GM19099 (cell line): Measurements from ENCODE around the gene ACOT12.

Source experiments
- POLR2A ChIP-seq: IDR thresholded peaks from 3 replicates; pipeline ENCODE4 v1.6.1; 2011; ENCODE audit warnings: low read depth; ENCODE audit not compliant: insufficient read length; ENCODE audit errors: extremely low read depth

The ACOT12 gene

GRCh38 chr5:81393783-81394718 is at the start of gene ACOT12:
Gene ACOT12 (minus strand): TSS chr5:81394134. CDS start chr5:81394114, 20 bp downstream.
- TF ChIP-seq POLR2A, result no peak

GRCh38 chr5:81435023-81435422 is 41.1 kb upstream of the ACOT12 start:
- TF ChIP-seq POLR2A, result no peak

GRCh38 chr5:81429985-81430384 is 36.1 kb upstream of the ACOT12 start:
- TF ChIP-seq POLR2A, result no peak

DNA sequence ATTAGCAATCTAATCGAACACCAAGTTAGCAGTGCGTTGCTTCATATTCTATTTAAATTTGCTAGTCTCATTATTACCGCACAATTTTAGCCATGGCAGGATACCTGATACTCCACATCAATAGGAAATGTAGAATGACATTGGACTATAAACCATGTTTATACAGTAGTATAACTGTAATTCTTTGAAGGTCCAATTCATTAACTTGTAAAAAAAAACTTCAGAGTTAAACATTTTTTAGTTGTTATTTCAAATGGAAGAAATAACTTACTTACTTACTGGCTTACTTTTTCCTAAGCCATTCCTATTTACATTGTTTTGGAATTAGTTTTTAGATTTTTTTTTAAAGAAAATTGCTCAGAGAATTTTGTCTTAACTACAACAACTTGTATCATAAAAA is 35.4 kb upstream of the ACOT12 start:
- no peak for TF ChIP-seq POLR2A

- no peak for TF ChIP-seq POLR2A
These were observed 34.9 kb upstream of the ACOT12 start for GRCh38 chr5:81428861-81429260.

DNA sequence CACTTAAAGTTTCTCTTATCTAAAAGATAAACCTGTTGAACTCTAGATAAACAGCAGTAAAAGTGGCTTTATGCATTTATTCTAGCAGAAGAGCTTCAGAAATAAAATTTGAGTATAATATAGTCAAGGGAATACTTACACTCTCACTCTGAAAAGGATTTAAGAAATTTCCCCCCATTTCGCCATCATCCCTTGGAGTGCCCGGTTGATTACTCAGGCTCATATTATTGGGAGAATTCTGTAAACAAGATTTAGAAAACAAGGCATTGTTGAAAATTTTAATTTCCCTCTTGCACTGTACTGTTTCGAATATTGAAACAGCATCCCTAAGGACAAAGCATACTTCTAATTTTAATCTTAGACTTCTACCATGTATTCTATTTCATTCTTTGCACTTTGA is 34.5 kb upstream of the ACOT12 start:
- TF ChIP-seq POLR2A, result no peak

- TF ChIP-seq POLR2A, result no peak
These were observed 33.6 kb upstream of the ACOT12 start for GRCh38 chr5:81427566-81427965.

DNA sequence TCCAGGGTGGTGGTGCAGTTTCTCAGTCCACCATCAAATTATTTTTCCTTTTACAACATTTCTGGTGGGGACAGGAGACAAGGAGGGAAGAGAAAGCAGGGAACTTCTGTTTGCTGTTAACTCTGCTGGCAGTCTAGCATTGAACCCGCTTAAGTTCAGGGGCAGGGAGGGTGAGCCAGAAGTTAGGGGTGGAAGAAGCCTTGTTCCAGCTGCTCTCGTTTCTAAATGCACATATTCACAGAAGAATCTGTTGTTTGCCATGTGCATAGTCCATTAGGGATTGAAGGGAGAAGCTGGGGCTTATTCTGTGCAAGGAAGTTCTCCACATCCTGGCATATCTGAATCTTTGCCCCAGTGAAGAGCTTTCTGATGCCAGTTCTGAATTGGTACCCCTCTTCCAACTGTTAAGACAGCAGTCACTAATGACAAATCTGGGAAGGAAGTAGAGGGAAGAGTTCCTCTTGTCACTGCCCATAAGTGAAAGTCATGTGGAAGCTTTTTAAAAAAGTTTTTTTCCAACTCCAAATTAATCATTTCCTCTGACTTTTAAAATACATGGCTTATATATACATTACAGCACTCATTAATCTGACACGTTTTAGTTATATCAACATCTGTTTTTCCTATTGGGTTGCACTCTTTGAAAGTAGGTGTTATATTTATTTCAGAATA is 32.6 kb upstream of the ACOT12 start:
- no peak for TF ChIP-seq POLR2A

DNA sequence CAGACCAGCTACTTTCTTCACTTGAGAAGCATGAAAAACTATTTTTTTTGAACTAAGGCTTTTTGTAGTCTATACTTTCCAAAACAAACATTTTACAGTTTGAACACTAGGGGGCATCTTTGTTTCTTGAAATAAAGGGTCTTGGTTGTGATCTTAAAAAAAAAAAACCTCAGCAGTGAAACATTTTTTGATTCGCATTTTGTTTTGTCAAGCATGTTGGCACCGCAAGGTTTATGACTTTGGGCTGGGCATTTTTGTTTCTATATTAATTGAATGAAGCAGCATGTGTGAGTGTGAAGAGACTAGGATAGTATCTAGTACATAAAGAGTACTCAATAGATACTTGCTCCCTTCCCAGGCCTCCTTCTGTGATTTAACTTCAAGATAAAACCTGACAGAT is 31.6 kb upstream of the ACOT12 start:
- no peak for TF ChIP-seq POLR2A

DNA sequence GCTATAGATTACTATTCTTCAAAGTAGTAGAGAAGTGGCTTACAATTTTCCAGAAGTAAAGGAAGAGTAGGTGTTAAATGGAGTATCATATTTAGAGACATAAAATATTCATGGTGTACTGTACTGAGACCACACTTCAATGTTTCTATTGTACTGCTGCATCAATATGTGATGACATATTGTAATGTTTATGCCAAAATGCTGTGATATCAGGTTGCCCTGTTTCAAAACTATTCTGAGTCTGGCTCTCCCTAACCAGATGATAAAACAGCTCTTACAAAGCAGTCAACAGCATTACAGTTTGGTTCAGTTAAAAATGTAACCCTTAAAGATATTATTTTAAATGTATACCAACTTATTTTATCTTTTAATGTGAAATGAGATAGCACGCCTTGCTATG is 30.8 kb upstream of the ACOT12 start:
- TF ChIP-seq POLR2A, result no peak

DNA sequence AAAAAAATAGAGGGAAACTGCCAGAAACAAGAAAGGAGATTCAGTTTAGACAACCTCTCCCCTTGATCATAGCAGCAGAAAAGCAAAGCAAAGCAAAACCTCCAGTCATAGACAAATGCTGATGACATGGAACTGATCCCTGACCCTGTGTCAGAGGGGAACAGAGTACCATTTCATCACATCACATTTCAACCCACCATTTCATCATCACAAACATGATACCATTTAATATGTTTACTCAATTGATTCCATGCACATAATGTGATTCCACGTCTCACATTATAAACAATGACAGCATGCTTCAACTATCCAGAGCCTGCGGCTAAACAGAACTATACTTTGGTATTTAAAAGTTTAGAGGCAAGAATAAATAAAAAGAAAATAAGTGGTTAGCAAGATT is 28.7 kb upstream of the ACOT12 start:
- no peak for TF ChIP-seq POLR2A

- TF ChIP-seq POLR2A, result no peak
These were observed 26.2 kb upstream of the ACOT12 start for GRCh38 chr5:81420039-81420667.

GRCh38 chr5:81418606-81419005 is 24.7 kb upstream of the ACOT12 start:
- TF ChIP-seq POLR2A, result no peak

DNA sequence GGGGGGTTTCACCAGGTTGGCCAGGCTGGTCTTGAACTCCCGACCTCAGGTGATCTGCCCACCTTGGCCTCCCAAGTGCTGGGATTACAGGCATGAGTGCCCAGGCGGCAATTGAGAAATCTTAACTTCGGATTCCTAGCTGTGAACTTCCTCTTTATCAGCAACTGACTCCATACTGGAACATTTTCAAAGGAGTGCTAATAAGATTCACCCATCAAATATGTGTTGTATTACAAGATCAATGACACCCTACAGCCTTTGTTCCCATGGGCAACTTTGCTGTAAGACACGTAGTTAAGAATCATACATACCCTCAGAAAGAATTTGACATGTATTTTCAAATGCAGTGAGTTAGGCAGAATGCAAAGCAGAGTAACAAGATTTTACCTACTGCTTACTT is 23.1 kb upstream of the ACOT12 start:
- no peak for TF ChIP-seq POLR2A

DNA sequence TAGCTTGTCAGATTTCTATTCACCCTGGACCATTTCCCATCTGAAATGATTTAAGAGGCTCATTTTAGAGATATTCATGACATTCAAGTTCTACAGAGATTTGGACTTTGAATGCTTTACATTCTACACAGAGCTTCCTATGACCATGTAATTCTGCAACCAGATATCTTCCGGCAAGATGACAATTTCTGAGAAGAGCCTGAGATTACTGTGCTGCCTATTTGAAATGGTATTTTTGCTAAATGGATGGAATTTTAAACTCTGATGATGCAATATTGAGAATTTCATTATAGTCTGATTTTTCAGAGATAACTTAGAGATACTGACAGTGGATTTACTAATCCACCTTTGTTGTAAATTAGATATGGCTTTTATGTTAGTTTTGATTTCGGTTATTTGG is 16.0 kb upstream of the ACOT12 start:
- TF ChIP-seq POLR2A, result no peak

- TF ChIP-seq POLR2A, result no peak
These were observed 15.4 kb upstream of the ACOT12 start for GRCh38 chr5:81409361-81409760.
